Measurements from ENCODE around the gene SKIDA1.

Gene SKIDA1

GRCh38 chr10:21497177-21497807 lies 28.2 kb downstream of the SKIDA1 start (continued):
- TF ChIP-seq WT1 (tag by site-specific recombination; IDR thresholded peaks at IDR 0.05) (0 out of 2 replicates have a peak, but pooled peaks have one; percentile 11), ZNF571 (tag by site-specific recombination; IDR thresholded peaks at IDR 0.05) (no peak), KLF9 (tag by site-specific recombination; IDR thresholded peaks at IDR 0.05; ENCODE audit: low read depth) (peak; percentile 98), SP2 (tag by site-specific recombination; IDR thresholded peaks at IDR 0.05) (0 out of 2 replicates have a peak, but pooled peaks have one; percentile 6), ZBTB8A (tag by site-specific recombination; IDR thresholded peaks at IDR 0.05) (peak; percentile 84), ZNF529 (tag by site-specific recombination; IDR thresholded peaks at IDR 0.05; ENCODE audit: insufficient replicate concordance) (no peak), ZNF704 (tag by site-specific recombination; IDR thresholded peaks at IDR 0.05) (no peak), ZBTB17 (tag by site-specific recombination; IDR thresholded peaks at IDR 0.05) (peak; percentile 74; the same call in 1 of the 2 replicates), ZNF335 (tag by site-specific recombination; conservative IDR thresholded peaks at IDR 0.05) (peak; percentile 77), OSR2 (tag by site-specific recombination; IDR thresholded peaks at IDR 0.05) (0 out of 2 replicates have a peak, but pooled peaks have one; percentile 7), GLIS2 (tag by site-specific recombination; IDR thresholded peaks at IDR 0.05) (peak; percentile 83), ZNF510 (tag by site-specific recombination; IDR thresholded peaks at IDR 0.05; ENCODE audit: insufficient replicate concordance) (peak; percentile 6), ZNF660 (tag by site-specific recombination; IDR thresholded peaks at IDR 0.05) (0 out of 2 replicates have a peak, but pooled peaks have one; percentile 56), ZNF48 (tag by site-specific recombination; IDR thresholded peaks at IDR 0.05) (no peak), GLIS1 (tag by site-specific recombination; IDR thresholded peaks at IDR 0.05) (peak; percentile 98), ZFP37 (tag by site-specific recombination; IDR thresholded peaks at IDR 0.05) (0 out of 2 replicates have a peak, but pooled peaks have one; percentile 16), ZSCAN30 (tag by site-specific recombination; IDR thresholded peaks at IDR 0.05) (peak; percentile 79; the same call in 1 of the 2 replicates), KLF16 (tag by site-specific recombination; IDR thresholded peaks at IDR 0.05) (0 out of 2 replicates have a peak, but pooled peaks have one; percentile 50), ZNF585B (tag by site-specific recombination; IDR thresholded peaks at IDR 0.05) (no peak), KLF1 (tag by site-specific recombination; IDR thresholded peaks at IDR 0.05) (peak; percentile 90), ZEB2 (tag by site-specific recombination; IDR thresholded peaks at IDR 0.05) (0 out of 2 replicates have a peak, but pooled peaks have one; percentile 20), ZNF112 (tag by site-specific recombination; IDR thresholded peaks at IDR 0.05) (no peak), ZNF473 (tag by site-specific recombination; IDR thresholded peaks at IDR 0.05) (no peak), ZNF26 (tag by site-specific recombination; IDR thresholded peaks at IDR 0.05) (no peak), ZIC2 (tag by site-specific recombination; IDR thresholded peaks at IDR 0.05) (peak; percentile 71), MZF1 (tag by site-specific recombination; IDR thresholded peaks at IDR 0.05; ENCODE audit: borderline replicate concordance) (peak; percentile 83; the same call in 1 of the 2 replicates), ZNF548 (tag by site-specific recombination; IDR thresholded peaks at IDR 0.05) (no peak)
- TF ChIP-seq, protein P1, sequence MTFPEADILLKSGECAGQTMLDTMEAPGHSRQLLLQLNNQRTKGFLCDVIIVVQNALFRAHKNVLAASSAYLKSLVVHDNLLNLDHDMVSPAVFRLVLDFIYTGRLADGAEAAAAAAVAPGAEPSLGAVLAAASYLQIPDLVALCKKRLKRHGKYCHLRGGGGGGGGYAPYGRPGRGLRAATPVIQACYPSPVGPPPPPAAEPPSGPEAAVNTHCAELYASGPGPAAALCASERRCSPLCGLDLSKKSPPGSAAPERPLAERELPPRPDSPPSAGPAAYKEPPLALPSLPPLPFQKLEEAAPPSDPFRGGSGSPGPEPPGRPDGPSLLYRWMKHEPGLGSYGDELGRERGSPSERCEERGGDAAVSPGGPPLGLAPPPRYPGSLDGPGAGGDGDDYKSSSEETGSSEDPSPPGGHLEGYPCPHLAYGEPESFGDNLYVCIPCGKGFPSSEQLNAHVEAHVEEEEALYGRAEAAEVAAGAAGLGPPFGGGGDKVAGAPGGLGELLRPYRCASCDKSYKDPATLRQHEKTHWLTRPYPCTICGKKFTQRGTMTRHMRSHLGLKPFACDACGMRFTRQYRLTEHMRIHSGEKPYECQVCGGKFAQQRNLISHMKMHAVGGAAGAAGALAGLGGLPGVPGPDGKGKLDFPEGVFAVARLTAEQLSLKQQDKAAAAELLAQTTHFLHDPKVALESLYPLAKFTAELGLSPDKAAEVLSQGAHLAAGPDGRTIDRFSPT (tag by site-specific recombination; IDR thresholded peaks at IDR 0.05), result no peak; the same call in 1 of the 2 replicates
- TF ChIP-seq, protein P2, sequence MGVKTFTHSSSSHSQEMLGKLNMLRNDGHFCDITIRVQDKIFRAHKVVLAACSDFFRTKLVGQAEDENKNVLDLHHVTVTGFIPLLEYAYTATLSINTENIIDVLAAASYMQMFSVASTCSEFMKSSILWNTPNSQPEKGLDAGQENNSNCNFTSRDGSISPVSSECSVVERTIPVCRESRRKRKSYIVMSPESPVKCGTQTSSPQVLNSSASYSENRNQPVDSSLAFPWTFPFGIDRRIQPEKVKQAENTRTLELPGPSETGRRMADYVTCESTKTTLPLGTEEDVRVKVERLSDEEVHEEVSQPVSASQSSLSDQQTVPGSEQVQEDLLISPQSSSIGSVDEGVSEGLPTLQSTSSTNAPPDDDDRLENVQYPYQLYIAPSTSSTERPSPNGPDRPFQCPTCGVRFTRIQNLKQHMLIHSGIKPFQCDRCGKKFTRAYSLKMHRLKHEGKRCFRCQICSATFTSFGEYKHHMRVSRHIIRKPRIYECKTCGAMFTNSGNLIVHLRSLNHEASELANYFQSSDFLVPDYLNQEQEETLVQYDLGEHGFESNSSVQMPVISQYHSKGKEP (tag by site-specific recombination; IDR thresholded peaks at IDR 0.05), result 0 out of 2 replicates have a peak, but pooled peaks have one; percentile 16
- TF ChIP-seq, protein P3, sequence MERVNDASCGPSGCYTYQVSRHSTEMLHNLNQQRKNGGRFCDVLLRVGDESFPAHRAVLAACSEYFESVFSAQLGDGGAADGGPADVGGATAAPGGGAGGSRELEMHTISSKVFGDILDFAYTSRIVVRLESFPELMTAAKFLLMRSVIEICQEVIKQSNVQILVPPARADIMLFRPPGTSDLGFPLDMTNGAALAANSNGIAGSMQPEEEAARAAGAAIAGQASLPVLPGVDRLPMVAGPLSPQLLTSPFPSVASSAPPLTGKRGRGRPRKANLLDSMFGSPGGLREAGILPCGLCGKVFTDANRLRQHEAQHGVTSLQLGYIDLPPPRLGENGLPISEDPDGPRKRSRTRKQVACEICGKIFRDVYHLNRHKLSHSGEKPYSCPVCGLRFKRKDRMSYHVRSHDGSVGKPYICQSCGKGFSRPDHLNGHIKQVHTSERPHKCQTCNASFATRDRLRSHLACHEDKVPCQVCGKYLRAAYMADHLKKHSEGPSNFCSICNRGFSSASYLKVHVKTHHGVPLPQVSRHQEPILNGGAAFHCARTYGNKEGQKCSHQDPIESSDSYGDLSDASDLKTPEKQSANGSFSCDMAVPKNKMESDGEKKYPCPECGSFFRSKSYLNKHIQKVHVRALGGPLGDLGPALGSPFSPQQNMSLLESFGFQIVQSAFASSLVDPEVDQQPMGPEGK (tag by site-specific recombination; IDR thresholded peaks at IDR 0.05), result peak; percentile 91
- TF ChIP-seq, protein P4, sequence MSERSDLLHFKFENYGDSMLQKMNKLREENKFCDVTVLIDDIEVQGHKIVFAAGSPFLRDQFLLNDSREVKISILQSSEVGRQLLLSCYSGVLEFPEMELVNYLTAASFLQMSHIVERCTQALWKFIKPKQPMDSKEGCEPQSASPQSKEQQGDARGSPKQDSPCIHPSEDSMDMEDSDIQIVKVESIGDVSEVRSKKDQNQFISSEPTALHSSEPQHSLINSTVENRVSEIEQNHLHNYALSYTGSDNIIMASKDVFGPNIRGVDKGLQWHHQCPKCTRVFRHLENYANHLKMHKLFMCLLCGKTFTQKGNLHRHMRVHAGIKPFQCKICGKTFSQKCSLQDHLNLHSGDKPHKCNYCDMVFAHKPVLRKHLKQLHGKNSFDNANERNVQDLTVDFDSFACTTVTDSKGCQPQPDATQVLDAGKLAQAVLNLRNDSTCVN (tag by site-specific recombination; optimal IDR thresholded peaks at IDR 0.05), result peak; percentile 71
